Uterus (tissue), 2 donors: ENCODE data around the gene CPNE7.

ENCODE experiments used
- POLR2A ChIP-seq, 2 donors: fragments of 450-650 bp; IDR thresholded peaks; one replicate each; pipeline ENCODE4 v1.6.1; 2016; ENCODE audit warnings: antibody characterized with exemption in 2 of 2, mild to moderate bottlenecking in 1 of 2, moderate library complexity in 1 of 2
- TF ChIP-seq, protein P1 (sequence below), 4 experiments: fragments of 200-600 bp in 2 of 4; fragments of 450-650 bp in 2 of 4; sonication (generic) in 2 of 4; IDR thresholded peaks; one replicate each; pipeline ENCODE4 v1.5.1; 2016 to 2019; ENCODE audit warnings: antibody characterized with exemption in 4 of 4, mild to moderate bottlenecking in 2 of 4, moderate library complexity in 1 of 4

DNA sequence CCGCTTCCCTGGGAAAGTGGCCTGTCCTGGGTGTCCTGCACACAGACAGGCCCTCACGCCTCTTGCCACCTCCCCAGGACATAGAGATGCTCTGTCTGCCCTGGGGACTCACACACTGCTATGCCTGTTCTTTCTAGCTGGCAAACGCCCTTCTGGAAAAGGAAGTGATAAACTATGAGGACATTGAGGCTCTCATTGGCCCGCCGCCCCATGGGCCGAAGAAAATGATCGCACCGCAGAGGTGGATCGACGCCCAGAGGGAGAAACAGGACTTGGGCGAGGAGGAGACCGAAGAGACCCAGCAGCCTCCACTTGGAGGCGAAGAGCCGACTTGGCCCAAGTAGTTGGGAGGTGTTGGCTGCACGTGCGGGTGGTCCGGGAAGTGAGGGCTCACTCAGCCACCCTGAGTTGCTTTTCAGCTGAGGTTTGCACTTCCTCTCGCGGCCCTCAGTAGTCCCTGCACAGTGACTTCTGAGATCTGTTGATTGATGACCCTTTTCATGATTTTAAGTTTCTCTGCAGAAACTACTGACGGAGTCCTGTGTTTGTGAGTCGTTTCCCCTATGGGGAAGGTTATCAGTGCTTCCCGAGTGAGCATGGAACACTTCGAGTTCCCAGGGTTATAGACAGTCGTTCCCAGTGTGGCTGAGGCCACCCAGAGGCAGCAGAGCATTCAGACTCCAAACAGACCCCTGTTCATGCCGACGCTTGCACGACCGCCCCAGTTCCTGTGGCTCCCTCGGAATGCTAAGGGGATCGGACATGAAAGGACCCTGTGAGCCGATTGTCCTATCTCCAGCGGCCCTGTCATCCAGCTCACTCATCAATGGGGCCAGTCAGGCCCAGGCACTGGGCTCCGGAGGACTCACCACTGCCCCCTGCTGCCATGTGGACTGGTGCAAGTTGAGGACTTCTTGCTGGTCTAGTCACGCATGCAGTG, 18.5 kb upstream of the CPNE7 start:
- TF ChIP-seq, protein P1, sequence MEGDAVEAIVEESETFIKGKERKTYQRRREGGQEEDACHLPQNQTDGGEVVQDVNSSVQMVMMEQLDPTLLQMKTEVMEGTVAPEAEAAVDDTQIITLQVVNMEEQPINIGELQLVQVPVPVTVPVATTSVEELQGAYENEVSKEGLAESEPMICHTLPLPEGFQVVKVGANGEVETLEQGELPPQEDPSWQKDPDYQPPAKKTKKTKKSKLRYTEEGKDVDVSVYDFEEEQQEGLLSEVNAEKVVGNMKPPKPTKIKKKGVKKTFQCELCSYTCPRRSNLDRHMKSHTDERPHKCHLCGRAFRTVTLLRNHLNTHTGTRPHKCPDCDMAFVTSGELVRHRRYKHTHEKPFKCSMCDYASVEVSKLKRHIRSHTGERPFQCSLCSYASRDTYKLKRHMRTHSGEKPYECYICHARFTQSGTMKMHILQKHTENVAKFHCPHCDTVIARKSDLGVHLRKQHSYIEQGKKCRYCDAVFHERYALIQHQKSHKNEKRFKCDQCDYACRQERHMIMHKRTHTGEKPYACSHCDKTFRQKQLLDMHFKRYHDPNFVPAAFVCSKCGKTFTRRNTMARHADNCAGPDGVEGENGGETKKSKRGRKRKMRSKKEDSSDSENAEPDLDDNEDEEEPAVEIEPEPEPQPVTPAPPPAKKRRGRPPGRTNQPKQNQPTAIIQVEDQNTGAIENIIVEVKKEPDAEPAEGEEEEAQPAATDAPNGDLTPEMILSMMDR (IDR thresholded peaks at IDR 0.05) = peak; percentile 44 to 60 (median 58)
- TF ChIP-seq POLR2A (IDR thresholded peaks at IDR 0.05) = no peak
